ENCODE measurements around the gene DPYSL3.

Gene DPYSL3

GRCh38 chr5:147390654-147391225 lies 119.1 kb downstream of the DPYSL3 start:
- TF ChIP-seq CTCF (conservative IDR thresholded peaks at IDR 0.05): no peak
- H3K27ac ChIP-seq: no peak overlapping the region

- TF ChIP-seq CTCF (conservative IDR thresholded peaks at IDR 0.05): no peak
- H3K27ac ChIP-seq: no peak overlapping the region
Observed at GRCh38 chr5:147388184-147389108, 121.4 kb downstream of the DPYSL3 start.

GRCh38 chr5:147387109-147387508 lies 122.8 kb downstream of the DPYSL3 start:
- no peak overlapping the region for H3K27ac ChIP-seq
- TF ChIP-seq CTCF (conservative IDR thresholded peaks at IDR 0.05): no peak

- TF ChIP-seq CTCF (conservative IDR thresholded peaks at IDR 0.05): no peak
- no peak overlapping the region for H3K27ac ChIP-seq
Observed at GRCh38 chr5:147384346-147385193, 125.3 kb downstream of the DPYSL3 start.

- no peak for TF ChIP-seq CTCF (conservative IDR thresholded peaks at IDR 0.05)
- peak overlapping the region; percentile 82 for H3K27ac ChIP-seq
Observed at GRCh38 chr5:147382776-147383175, 127.1 kb downstream of the DPYSL3 start.

- no peak for TF ChIP-seq CTCF (conservative IDR thresholded peaks at IDR 0.05)
- H3K27ac ChIP-seq: no peak overlapping the region
Observed at GRCh38 chr5:147381555-147381954, 128.3 kb downstream of the DPYSL3 start.

GRCh38 chr5:147377682-147378081 lies 132.2 kb downstream of the DPYSL3 start:
- no peak for TF ChIP-seq CTCF (conservative IDR thresholded peaks at IDR 0.05)
- no peak overlapping the region for H3K27ac ChIP-seq

Measured in VCaP (cell line).